Right cardiac atrium (tissue), 5 donors: ENCODE data around the gene NID2. TPM values are rescaled to one million over a fixed set of nuclear protein-coding genes. Genes with fewer than 3 reads are reported as not detected.

Source experiments
- ATAC-seq, 2 donors: fragments of 200-7000 bp; cut with Tn5 transposase; one replicate each; pipeline versions ENCODE4 v1.8.0 to v1.9.1; 2020; ENCODE audit warnings: moderate library complexity in 2 of 2, mild to moderate bottlenecking in 1 of 2
- DNase-seq, 3 donors: peaks; one replicate each; pipeline ENCODE4 v3.0.0-alpha.2; 2020
- H3K27ac ChIP-seq: one replicate; pipeline ENCODE4 v1.5.1; 2013; ENCODE audit warnings: mild to moderate bottlenecking, low read length, control low read depth, moderate library complexity
- H3K27me3 ChIP-seq: one replicate; pipeline ENCODE4 v1.6.1; 2013; ENCODE audit not compliant: control insufficient read depth, insufficient read depth
- H3K4me1 ChIP-seq: one replicate; pipeline ENCODE4 v1.6.1; 2013; ENCODE audit warnings: low read length; ENCODE audit not compliant: control insufficient read depth, insufficient read depth
- H3K4me3 ChIP-seq: one replicate; pipeline ENCODE4 v1.5.1; 2013; ENCODE audit warnings: low read length, control low read depth
- H3K9me3 ChIP-seq: one replicate; pipeline ENCODE4 v1.6.1; 2013; ENCODE audit warnings: low read length; ENCODE audit not compliant: control insufficient read depth
- WGBS: extraction: QIAGEN DNeasy Blood & Tissue Kit; methylation state at CpG from one replicate; pipeline ENCODE4 v1.1.7; 2013; 5-methylcytosine and 5-hydroxymethylcytosine counted together
- intact Hi-C, 4 donors: fragments of 100-400 bp; cut with DNase I; formaldehyde crosslinking; loops; one replicate each; pipeline versions ENCODE4 v1.11.0 to v1.14.0; 2022 to 2023
- polyA plus RNA-seq: library from polyadenylated mRNA; stranded (reverse); fragments of 200-250 nt; gene quantifications from one replicate; pipeline ENCODE4 v1.2.3, GENCODE V29; 2013
- total RNA-seq, 4 donors: library from RNA; stranded (reverse); fragmentation: NEBNext Ultra II Directional; extraction: Animal tissue kit (Norgen Biotek cat#: 25700); gene quantifications; one replicate each; pipeline ENCODE4 v1.2.1, GENCODE V29; 2021
- donor health status: healthy with polysubstance abuse.
- donor health status: DM: no; HTN: yes; CAD: no.
- donor health status: DM: no; HTN: no; CAD: no.
- donor health status: DM: no; HTN: yes; CAD: no; lungs with severe emphysema.
- donor health status: DM: yes; HTN: yes; CAD: no.

NID2 gene
- total and polyA plus RNA-seq, 5 donors = 18.9 to 38.1 (median 25.9) TPM

DNA sequence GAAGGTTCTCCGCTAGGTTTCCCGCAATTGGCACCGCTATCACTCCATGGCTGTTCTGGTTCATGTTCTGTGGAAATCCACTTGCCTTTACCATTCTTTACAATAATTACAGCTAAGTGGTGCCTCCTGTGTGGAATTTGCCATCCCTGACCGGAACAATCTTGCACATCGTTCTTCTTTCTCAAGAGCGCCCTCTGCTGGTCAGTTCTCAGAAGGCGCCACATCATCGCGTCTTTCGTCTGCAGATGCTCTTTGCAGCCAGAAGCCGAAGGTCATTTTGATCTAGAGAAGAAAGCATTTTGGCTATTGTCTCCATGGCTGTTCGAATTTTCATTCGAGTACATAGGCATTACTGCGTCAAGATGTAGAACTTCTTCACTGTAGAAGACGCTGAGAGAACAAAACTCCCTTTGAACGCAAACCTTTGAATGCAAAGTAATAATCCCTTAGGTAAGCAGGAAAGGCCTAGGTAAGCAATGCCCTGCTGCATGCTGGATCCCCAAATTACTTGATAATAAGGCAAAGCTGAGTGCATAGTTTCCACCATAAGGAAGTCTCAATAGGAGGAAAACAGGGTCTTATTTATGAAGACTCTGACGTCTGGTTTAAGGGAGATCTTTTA is 89.7 kb downstream of the NID2 start:
- ATAC-seq (peak; percentile 75 to 82), DNase-seq (peak; percentile 78 to 92 (median 89))
- no peaks in the 10 kb centered on the region for H3K4me1 ChIP-seq
- intact Hi-C loops = loop anchor here in 2 of 4 donors (10.0 kb wide), 2 partner anchors 104 to 174 kb away; no protein-coding TSS in a partner anchor
- no peak overlapping the region for H3K4me3 ChIP-seq
- H3K27me3 ChIP-seq = no peaks in the 10 kb centered on the region
- 22% methylated on average over 17 of the region's 17 CpGs for WGBS
- no peaks in the 10 kb centered on the region for H3K9me3 ChIP-seq
- H3K27ac ChIP-seq = peak overlapping the region; percentile 49

DNA sequence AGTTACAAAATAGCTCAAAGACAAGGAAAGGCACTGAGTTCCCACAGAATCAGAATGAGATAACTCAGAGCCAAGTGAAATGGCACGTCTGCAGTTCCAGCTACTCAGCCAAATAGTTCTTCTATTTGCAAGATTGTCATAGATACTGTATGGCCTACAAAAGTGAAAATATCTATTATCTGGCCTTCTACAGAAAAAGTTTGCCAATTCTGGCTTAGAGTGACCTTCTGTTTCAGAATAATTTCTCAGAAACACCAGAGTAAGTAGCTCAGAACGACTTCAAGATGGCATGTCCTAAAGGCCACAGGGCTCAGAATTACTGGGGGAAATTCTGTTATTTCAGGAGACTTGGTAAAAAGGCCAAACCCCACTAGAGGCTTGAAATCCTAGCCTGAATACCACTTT is 90.2 kb downstream of the NID2 start:
- Histone ChIP-seq H3K4me1 (no peaks in the 10 kb centered on the region), H3K4me3 (no peak overlapping the region), H3K27me3 (no peaks in the 10 kb centered on the region), H3K9me3 (no peaks in the 10 kb centered on the region), H3K27ac (peak overlapping the region; percentile 49)
- 22% methylated on average over 2 of the region's 2 CpGs for WGBS
- intact Hi-C loops = loop anchor here in 2 of 4 donors (10.0 kb wide), 2 partner anchors 104 to 174 kb away; no protein-coding TSS in a partner anchor
- peak in 2 of 3 donors; percentile 16 to 40 for DNase-seq
- ATAC-seq = peak; percentile 73 to 80

DNA sequence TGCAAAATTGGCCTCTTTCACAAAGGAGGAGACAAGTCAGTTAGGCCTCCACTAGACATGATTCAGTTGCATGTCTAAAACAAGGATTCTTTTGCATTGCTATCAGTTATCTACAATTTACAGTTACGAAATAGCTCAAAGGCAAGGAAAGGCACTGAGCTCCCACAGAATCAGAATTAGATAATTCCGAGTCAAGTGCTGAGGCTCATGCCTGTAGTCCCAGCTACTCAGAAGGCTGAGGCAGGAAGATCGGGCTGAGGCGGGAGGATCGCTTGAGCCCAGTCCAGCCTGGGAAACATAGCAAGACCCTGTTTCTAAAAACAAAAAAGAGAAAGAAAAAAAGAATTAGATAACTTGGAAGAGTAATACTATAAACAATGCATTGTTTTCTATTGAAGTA is 91.8 kb downstream of the NID2 start:
- 62% methylated on average over 5 of the region's 5 CpGs for WGBS

DNA sequence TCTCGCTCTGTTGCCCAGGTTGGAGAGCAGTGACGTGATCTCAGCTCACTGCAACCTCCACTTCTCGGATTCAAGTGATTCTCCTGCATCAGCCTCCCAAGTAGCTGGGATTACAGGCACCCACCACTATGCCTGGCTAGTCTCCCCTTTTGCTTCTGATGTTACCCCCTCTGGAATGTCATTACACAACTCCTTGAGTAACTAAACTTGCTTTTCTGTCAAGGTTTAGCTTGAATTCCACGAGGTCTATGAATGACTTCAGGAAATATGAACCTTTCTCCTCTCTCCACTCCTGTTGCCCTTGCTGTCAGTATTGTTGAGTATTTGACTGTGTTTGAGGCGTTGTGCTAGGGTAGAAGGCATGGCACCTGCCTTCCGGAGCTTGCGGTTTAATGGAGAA is 96.3 kb downstream of the NID2 start:
- 96% methylated on average over 7 of the region's 7 CpGs for WGBS
- Histone ChIP-seq H3K27me3 (no peaks in the 10 kb centered on the region), H3K9me3 (no peaks in the 10 kb centered on the region), H3K4me1 (no peaks in the 10 kb centered on the region), H3K27ac (no peak overlapping the region), H3K4me3 (no peak overlapping the region)
- DNase-seq = no peak
- ATAC-seq = no peak
- intact Hi-C loops = loop anchor here in 2 of 4 donors (10.0 kb wide), 2 partner anchors 98 to 168 kb away; no protein-coding TSS in a partner anchor

More for the DNA sequence above, 91.8 kb downstream of the NID2 start:
- Histone ChIP-seq H3K4me1 (no peaks in the 10 kb centered on the region), H3K4me3 (no peak overlapping the region), H3K27me3 (no peaks in the 10 kb centered on the region), H3K9me3 (no peaks in the 10 kb centered on the region), H3K27ac (no peak overlapping the region)
- DNase-seq = peak; percentile 14 to 61 (median 54)
- peak; percentile 42 to 46 for ATAC-seq
- intact Hi-C loops = loop anchor here in 2 of 4 donors (10.0 kb wide), 2 partner anchors 102 to 172 kb away; no protein-coding TSS in a partner anchor

DNA sequence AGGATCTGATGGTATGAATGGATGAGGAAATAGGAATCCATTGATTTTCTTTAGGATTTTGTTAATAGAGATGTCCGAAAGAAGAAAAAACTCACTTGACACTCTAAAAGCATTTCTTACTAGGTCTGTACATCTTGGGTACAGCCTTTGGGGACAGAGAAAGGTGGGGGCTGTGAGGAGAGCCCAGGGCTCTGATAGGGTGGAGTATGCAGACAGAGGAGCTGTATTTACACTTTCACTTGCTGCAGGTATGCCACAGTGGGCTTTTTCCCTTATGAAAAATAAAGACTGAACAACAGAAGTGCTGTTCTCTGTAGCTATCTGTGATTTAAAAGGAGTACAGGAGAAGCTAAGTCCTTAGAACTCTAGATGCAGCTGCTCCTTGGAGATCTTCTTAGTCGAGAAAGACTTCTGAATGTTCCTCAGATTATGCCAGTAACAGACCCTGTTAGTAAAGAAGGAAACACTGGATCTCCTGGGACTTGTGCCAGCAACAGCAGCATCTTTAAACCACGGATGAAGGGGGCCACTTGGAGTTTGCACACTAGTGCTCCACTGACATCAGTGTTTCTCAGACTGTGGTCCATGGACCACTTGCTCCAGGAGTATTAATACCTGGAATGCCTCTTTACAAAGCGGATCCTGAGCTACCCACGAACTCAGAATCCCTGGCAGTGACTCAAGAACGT is 98.9 kb downstream of the NID2 start:
- no peaks in the 10 kb centered on the region for H3K9me3 ChIP-seq
- H3K4me3 ChIP-seq = no peak overlapping the region
- WGBS = 65% methylated on average over 6 of the region's 6 CpGs
- intact Hi-C loops = loop anchor here in 2 of 4 donors (10.0 kb wide), 2 partner anchors 95 to 165 kb away; no protein-coding TSS in a partner anchor
- H3K27me3 ChIP-seq = no peaks in the 10 kb centered on the region
- H3K4me1 ChIP-seq = no peaks in the 10 kb centered on the region
- ATAC-seq = no peak
- no peak overlapping the region for H3K27ac ChIP-seq
- DNase-seq = no peak

DNA sequence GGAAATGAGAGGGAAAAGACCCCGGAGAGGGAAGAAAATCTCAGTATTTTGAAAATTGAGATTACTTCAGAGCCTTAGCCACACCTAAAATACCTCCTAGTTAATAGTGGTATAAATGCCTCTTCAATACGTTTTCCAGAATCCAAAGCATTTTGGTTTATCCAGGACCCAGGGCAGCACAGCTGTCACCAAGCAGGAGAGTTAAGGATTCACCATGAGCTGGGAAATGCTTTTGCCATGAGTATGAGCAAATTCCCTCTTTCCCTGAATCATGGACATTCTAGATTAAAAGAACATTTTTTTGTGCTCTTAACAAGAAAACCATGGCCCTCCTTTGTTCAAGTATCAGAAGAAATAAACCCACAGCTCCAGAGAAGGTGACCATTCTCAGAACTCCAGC is 101.3 kb downstream of the NID2 start:
- H3K27ac ChIP-seq = no peak overlapping the region
- intact Hi-C loops = no loop called here
- no peaks in the 10 kb centered on the region for H3K27me3 ChIP-seq
- no peaks in the 10 kb centered on the region for H3K9me3 ChIP-seq
- DNase-seq = no peak
- ATAC-seq = no peak
- H3K4me3 ChIP-seq = no peak overlapping the region
- no peaks in the 10 kb centered on the region for H3K4me1 ChIP-seq
- 83% methylated on average over 2 of the region's 2 CpGs for WGBS

DNA sequence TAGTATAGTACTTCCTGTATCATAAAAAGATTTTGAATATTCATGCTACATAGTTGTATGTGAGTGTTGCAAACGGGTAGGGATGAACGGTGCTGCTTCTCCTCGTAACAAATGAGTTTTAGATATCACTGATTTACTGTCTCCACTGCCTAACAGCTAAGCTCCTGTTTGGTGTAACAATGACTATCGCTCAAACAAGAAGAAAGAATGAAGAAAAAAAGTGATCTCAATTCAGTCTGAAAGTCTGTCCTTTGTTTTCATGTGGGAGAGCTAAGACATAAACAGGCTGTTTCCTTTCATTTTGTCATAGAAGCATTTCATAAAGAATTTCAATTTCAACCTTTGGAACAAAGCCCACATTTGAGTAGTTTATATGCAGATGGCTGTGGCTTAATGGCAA is 105.6 kb downstream of the NID2 start:
- Histone ChIP-seq H3K9me3 (no peaks in the 10 kb centered on the region), H3K4me3 (peak overlapping the region; percentile 1), H3K4me1 (no peaks in the 10 kb centered on the region), H3K27ac (no peak overlapping the region), H3K27me3 (no peaks in the 10 kb centered on the region)
- WGBS = 26% methylated on average over 4 of the region's 4 CpGs
- no peak for DNase-seq
- no peak for ATAC-seq
- intact Hi-C loops = no loop called here

DNA sequence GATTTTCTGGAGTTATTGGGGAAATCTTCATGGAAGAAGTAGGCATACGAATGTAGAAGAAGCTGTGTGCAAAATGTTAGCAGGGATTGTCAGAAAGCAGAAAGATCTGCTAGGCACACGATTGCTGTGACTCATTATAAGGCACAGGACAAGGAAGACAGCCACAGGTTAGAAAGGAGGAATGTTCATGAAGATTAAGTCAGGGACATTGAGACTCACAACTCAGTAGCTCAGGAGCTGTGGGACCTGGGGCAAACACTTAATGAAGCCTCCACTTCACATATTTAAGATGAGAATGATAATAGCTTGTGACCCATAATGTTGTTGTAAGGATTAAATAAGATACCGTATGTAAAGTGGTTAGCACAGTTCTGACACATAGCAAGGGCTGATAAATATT is 106.1 kb downstream of the NID2 start:
- WGBS = 25% methylated on average over 3 of the region's 3 CpGs
- no peak for ATAC-seq
- H3K9me3 ChIP-seq = no peaks in the 10 kb centered on the region
- H3K4me1 ChIP-seq = no peaks in the 10 kb centered on the region
- H3K27ac ChIP-seq = no peak overlapping the region
- intact Hi-C loops = no loop called here
- no peak overlapping the region for H3K4me3 ChIP-seq
- no peak for DNase-seq
- H3K27me3 ChIP-seq = no peaks in the 10 kb centered on the region

DNA sequence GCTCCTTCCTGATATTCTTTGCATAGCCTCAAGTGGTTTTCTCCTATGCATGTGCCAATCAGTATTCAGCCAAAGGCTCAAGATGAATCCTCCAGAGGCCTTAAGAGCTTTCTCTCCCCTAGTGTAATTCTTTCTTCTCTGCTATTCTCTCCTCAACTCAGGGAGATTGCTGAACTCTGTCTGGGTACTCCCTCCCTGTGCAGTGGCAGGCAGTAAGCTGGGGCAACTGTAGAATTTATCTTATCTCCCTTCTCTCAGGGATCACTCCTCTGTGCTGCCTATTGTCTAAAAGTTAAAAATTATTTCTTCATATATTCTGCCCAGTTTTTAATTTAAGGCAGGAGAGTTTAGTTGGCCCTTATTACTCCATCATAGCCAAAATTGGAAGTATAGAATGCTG is 108.0 kb downstream of the NID2 start:
- Histone ChIP-seq H3K4me1 (no peaks in the 10 kb centered on the region), H3K9me3 (no peaks in the 10 kb centered on the region), H3K4me3 (no peak overlapping the region), H3K27me3 (no peaks in the 10 kb centered on the region), H3K27ac (no peak overlapping the region)
- DNase-seq = no peak
- intact Hi-C loops = no loop called here
- no peak for ATAC-seq

DNA sequence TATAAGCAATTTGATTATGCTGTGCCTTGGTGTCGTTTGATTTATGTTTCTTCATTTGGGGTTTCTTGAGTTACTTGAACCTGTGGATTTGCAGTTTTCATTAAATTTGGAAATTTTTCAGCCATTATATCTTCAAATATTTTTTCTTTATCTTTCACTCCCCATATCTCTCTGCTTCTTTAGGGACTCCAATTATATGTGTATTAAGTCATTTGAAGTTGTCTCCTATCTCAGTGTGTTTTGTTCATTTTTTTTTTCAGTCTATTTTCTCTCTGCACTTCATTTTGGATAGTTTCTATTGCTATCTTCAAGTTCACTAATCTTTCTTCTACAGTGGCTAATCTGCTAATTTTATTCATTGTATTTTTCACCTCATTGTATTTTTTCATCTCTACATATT is 108.9 kb downstream of the NID2 start:
- ATAC-seq = no peak
- Histone ChIP-seq H3K9me3 (no peaks in the 10 kb centered on the region), H3K4me1 (no peaks in the 10 kb centered on the region), H3K27ac (no peak overlapping the region), H3K4me3 (no peak overlapping the region), H3K27me3 (no peaks in the 10 kb centered on the region)
- intact Hi-C loops = no loop called here
- 95% methylated on average over 1 of the region's 1 CpG for WGBS
- DNase-seq = no peak

DNA sequence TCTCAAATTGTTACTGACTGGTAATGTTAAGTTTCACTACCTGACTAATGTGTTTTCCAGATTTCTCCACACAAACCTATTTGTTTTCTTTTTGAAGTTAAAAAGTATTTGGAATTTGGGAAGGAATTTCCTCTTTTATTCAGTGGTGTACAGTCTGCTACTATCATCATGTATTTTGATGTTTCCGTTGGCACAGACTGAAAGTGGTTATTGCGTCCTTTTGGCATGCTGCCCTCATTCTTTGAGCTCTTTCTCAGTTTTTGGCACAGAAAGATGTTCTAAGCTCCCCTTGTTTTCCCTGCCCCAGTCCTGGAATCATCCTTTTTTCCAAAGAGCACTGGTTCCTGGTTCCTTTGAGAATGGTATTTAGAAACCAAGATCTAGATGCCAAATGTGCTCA is 110.9 kb downstream of the NID2 start:
- Histone ChIP-seq H3K4me1 (no peaks in the 10 kb centered on the region), H3K9me3 (no peaks in the 10 kb centered on the region), H3K27ac (no peak overlapping the region), H3K27me3 (no peaks in the 10 kb centered on the region), H3K4me3 (no peak overlapping the region)
- no peak for DNase-seq
- WGBS = 41% methylated on average over 2 of the region's 2 CpGs
- intact Hi-C loops = no loop called here
- ATAC-seq = no peak
